GM21447 (cell line): ENCODE measurements around the gene ZNF408.
"Not testable (repeated sequence)": the region's sequence is repeated elsewhere in the genome, so short reads cannot be mapped to it uniquely, and the experiment has no call there.

Experiments
- ATAC-seq: cut with Tn5 transposase; IDR thresholded peaks from one replicate; pipeline ENCODE4 v1.9.1; 2021; ENCODE audit not compliant: unreplicated experiment

The ZNF408 gene

GRCh38 chr11:46696212-46696558 is 4.6 kb upstream of the ZNF408 start:
- no peak for ATAC-seq

DNA sequence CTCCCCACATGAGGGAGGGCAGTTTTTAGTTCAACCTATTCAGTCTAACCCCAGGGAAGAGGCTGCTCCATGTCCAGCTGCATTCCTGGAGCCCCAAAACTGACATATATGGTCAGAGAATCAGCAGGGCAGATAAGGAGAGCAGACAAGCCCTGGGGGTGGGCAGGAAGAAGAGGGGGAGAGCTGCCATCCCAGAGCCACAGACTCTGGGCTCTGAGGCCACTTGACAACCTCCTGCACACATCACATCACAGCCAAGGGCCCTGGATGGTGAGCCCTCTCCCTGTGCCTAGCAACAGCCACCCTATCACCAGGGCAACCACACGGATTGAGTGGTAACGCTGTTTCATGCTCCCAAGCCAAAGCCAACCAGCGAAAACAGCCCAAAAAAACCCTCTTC is 3.5 kb upstream of the ZNF408 start:
- no peak for ATAC-seq

DNA sequence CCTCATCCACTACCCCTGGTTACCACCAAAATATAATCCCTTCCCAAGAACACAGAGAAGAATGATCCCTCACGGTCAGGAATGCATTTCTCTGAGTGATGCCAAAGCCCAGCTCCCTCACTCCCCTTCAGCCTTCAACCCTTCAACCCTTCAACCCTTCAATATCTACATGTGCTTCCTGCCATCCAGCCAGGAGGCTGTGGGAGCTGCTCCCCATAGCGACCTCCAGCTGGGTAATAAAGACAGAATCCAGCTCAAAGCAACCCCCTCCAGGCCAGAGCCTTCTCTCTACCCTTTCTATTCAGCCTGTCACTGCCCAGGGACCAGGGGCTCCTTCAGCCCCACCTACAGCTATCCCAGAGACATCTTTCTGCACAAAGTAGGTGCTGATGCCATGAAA is 3.1 kb upstream of the ZNF408 start:
- no peak for ATAC-seq

DNA sequence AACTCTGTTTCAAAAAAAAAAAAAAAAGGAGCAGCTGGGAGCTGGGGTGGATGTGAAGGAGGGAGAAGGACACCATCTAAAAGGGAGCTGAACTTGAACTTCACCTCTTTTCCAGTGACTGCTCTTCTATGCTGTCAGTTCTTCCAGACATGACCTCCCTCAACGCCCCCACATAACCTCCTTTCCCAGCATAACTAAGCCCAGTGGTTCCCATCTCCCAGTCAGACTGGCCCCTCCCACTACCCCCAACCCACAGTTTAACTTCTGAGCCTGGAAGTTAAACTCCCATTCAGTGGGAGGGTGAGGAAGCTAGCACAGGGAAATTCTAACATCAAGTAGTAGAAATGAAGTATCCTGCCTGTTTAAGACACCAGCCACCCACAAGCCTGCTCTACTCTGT is 2.2 kb upstream of the ZNF408 start:
- ATAC-seq = no peak

GRCh38 chr11:46701078-46701654 is 335 bp downstream of the ZNF408 start:
- no peak for ATAC-seq

DNA sequence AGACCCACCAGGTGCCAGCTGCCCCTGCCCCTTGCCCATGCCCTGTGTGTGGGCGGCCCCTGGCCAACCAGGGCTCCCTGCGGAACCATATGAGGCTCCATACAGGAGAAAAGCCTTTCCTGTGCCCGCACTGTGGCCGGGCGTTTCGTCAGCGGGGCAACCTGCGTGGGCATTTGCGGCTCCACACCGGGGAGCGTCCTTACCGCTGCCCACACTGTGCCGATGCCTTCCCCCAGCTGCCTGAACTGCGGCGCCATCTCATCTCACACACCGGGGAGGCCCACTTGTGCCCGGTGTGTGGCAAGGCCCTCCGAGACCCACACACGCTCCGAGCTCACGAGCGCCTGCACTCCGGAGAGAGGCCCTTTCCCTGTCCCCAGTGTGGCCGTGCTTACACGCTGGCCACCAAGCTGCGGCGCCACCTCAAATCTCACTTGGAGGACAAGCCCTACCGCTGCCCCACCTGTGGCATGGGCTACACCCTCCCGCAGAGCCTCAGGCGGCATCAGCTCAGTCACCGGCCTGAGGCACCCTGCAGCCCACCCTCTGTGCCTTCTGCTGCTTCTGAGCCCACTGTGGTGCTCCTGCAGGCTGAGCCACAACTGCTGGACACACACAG is 4.3 kb downstream of the ZNF408 start:
- no peak for ATAC-seq

DNA sequence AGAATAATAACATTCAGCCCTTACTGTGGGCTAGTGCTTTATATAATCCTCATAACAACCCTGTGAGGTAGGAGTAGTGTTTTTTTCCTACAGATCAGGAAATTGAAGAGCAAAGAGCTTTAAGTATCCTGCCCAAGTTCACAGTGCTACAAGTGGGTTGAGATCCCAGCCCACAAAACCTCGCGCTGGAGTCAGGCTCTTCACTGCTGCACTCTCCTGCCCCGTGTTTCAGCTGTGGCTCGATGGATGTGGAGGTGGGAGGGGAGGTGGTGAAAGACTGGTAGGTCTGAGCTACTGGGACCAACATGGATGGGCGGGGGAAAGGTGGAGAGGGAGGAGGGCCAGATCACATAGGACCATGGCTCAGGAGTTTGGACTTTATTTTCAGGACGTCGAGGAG is 6.1 kb downstream of the ZNF408 start:
- no peak for ATAC-seq

DNA sequence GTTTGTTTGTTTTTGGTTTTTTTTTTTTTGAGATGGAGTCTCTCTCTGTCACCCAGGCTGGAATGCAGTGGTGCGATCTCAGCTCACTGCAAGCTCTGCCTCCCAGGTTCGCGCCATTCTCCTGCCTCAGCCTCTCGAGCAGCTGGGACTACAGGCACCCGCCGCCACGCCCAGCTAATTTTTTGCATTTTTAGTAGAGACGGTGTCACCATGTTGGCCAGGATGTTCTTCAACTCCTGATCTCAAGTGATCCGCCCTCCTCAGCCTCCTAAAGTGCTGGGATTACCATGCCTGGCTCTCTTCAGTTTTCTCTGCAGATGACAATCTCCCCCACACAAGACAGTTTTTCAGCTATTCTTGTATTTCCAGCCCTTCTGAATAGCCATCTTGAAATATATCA is 8.5 kb downstream of the ZNF408 start:
- ATAC-seq = not testable (repeated sequence)

GRCh38 chr11:46710821-46711269 is 10.0 kb downstream of the ZNF408 start:
- no peak for ATAC-seq

- no peak for ATAC-seq
These were observed 10.5 kb downstream of the ZNF408 start for GRCh38 chr11:46711303-46711702.

DNA sequence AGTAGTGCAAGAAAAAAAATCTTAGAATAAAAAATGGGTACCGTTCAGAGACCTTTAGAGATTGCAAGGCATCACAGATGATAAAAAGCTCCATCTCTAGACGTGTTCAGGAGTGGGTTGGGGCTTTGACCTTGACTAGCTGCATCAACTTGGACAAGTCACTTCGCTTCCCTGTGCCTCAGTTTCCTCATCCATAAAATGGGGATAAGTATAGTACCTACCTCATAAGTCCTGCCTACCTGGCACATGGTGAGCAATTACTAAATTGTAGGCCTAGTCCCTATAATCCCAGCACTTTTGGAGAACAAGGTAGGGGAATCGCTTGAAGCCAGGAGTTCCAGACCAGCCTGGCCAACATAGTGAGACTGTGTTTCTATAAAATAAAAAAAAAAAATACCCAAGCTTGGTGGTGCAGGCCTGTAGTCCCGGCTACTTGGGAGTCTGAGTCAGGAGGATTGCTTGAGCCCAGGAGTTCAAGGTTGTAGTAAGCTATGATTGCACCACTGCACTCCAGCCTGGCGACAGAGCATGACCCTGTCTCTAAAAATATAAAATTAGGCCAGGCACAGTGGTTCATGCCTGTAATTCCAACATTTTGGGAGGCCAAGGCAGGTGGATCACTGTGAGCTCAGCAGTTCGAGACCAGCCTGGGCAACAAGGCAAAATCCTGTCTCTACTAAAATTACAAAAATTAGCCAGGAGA is 12.2 kb downstream of the ZNF408 start:
- ATAC-seq = no peak

- not testable (repeated sequence) for ATAC-seq
These were observed 17.0 kb downstream of the ZNF408 start for GRCh38 chr11:46717825-46718154.

DNA sequence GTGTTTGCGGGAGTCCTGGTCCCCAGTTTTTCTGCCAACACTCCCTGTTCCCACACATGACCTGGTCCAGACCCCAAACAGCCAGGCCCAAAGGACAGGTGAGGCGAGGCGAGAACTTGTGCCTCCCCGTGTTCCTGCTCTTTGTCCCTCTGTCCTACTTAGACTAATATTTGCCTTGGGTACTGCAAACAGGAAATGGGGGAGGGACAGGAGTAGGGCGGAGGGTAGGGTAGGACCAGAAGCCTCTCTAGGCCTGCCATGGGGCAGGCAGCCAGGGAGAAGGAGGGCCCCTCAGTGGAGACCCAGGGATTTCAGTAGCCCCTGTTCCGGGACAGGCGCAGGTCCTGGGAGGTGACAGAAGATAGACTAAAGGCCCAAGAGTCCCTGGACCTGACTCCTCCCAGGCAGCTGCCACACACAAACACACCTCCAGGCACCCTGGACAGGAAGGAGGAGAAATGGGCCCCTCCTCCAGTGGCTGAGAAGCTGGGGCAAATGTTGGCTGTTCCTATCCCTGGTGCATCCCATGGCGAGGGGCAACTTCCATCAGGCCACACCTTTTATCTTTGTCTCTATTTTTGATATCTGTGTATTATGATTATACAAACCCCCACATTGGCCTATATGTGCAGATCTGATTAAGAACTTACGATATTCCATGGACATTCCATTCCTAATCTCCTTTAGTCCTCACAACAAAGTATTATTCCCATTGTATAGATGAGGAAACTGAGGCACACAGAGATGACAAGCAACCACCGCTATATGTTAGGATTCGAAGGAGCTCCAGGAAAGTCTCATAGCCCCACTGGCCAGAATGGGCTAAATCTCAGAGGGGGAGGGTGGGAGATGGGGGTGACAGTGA is 17.6 kb downstream of the ZNF408 start:
- ATAC-seq = no peak

- ATAC-seq = no peak
These were observed 18.3 kb downstream of the ZNF408 start, which contains the start of gene F2 for GRCh38 chr11:46719048-46719542. Gene F2, plus strand, starts transcription at chr11:46719213. Its CDS starts 23 bp downstream, at chr11:46719236.

DNA sequence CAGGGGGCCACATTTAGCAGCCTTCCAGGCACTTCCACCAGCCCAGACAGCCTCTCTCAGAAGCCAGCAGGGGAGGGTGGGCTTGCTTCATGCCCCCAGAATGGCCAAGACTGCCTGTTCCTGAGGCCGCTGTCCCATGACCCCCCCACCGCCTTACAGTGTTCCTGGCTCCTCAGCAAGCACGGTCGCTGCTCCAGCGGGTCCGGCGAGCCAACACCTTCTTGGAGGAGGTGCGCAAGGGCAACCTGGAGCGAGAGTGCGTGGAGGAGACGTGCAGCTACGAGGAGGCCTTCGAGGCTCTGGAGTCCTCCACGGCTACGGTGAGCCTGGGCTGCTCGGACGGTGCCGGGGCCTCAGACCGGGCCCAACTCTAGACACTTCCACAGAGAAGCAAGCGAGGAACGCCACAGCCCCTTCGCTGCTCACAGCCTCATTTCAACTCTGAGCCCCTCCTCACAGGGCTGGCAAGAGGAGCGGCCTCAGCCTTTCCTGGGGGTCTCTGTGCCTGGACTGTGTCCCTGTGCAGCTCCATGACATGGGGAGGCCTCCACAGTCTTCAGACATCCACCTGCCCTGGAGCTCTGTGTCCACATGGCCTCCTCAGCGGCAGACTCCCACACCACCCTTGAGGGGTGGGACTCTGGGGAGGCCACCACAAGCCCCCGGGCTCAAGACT is 18.9 kb downstream of the ZNF408 start:
- no peak for ATAC-seq

DNA sequence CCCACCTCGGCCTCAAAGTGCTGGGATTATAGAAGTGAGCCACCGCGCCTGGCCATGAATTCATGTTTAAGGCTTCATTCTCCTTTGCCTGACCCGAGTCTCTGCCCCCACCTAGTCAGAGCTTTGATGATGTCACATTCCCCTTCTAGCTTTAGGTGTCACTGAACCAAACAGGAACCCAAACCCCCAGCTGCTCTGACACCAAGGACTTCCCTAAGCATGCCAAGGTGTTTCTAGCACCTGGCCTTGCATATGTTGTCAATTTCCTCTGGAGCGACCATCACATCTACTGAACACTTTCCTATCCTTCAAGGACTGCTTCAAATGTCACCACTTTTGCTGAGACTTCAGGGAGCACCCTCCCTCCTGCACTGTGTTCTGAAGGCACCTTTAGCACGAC is 20.5 kb downstream of the ZNF408 start:
- no peak for ATAC-seq

- no peak for ATAC-seq
These were observed 21.9 kb downstream of the ZNF408 start for GRCh38 chr11:46722566-46723358.

- ATAC-seq = no peak
These were observed 22.5 kb downstream of the ZNF408 start for GRCh38 chr11:46723359-46723680.

GRCh38 chr11:46724088-46724487 is 23.3 kb downstream of the ZNF408 start:
- no peak for ATAC-seq
